Measurements from ENCODE around the gene NFKBIB. TPM values are rescaled to one million over a fixed set of nuclear protein-coding genes. Genes with fewer than 3 reads are reported as not detected.
"Not testable (repeated sequence)": the region's sequence is repeated elsewhere in the genome, so short reads cannot be mapped to it uniquely, and the experiment has no call there.

Gene NFKBIB, protein sequence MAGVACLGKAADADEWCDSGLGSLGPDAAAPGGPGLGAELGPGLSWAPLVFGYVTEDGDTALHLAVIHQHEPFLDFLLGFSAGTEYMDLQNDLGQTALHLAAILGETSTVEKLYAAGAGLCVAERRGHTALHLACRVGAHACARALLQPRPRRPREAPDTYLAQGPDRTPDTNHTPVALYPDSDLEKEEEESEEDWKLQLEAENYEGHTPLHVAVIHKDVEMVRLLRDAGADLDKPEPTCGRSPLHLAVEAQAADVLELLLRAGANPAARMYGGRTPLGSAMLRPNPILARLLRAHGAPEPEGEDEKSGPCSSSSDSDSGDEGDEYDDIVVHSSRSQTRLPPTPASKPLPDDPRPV
- total RNA-seq = 10 to 100 TPM; 86.5 to 89.1 TPM

DNA sequence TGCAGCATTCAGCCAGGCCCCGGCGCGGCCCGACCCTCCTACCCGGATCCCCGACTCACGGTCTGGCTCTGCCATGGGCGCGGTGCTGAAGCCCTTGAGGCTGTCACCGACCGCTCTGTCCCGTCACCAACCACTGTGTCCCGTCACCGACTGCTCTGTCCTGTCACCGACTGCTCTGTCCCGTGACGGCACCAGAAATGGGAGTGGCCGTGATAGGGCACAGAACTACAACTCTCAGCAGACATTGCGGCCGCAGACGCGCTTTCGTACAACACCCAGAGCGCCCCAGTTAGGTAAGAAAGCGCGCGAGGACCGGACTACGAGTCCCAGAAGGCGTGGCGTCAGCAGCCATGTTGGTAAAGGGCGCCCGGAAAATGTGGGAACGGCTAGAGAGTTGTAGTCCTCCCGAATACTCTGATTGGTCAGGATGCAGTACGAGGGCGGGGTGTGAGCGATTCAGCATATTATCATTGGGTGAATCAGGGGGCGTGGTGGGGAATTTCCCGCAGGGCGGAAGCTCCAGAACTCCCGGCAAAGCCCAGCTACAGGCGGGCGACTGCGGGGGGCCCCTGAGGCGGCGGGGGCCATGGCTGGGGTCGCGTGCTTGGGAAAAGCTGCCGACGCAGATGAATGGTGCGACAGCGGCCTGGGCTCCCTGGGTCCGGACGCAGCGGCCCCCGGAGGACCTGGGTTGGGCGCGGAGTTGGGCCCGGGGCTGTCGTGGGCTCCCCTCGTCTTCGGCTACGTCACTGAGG is at the start of gene NFKBIB, which contains the start of gene SIRT2:
Gene NFKBIB (plus strand): TSS at position 523 of the 755 bp plus-strand sequence. CDS start 64 bp downstream, at position 587.
Gene SIRT2 (minus strand): TSS at position 172 of the 755 bp plus-strand sequence. CDS start 97 bp downstream, at position 75.
- peak; percentile 94 to 95 for ATAC-seq (replicated peaks in 1 of 2)
- Mint-ChIP-seq H3K27ac (peak within 1 kb of the TSS; percentile 92), H3K4me1 (ENCODE audit: low read depth) (peaks cover 31% of the 10 kb centered on the region), H3K9me3 (peaks cover 0 to 2% of the 10 kb centered on the region in 2 donors), H3K36me3 (ENCODE audit: insufficient read depth in 2 of 2) (peaks cover 9 to 19% of the 10 kb centered on the region in 2 donors), H3K4me3 (peak within 1 kb of the TSS; percentile 86 to 96), H3K27me3 (ENCODE audit: low read depth) (no peaks in the 10 kb centered on the region)
- DNase-seq = peak; percentile 99 to 100

DNA sequence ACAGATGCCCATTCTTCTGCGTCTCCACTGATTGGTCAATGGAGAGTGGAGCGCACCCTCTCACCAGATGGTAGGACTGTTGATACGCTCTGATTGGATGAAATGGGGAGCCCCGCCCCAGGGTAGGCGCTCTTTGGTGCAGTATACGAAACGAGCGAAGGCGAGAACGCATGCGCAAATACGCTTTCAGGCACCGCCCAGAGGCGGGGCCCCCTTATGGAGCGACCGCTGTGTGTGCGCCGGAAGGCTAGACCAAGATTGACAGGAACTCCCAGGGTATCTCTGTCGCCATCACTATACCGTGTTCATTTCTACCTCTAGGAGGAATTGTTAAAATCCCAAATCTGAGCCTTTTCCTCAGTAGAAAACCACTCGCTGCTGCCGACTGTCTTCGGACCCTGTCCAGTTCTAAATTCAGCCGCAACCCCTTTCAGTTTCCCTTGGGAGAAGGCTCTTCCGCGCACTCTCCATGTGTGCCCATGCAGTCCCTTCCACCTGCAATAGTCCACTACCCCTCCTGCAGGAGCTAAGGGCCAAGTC is 49.3 kb upstream of the NFKBIB start:
- Mint-ChIP-seq H3K27me3 (ENCODE audit: low read depth) (no peaks in the 10 kb centered on the region), H3K9me3 (no peaks in the 10 kb centered on the region), H3K27ac (peak overlapping the region; percentile 97), H3K4me1 (ENCODE audit: low read depth) (peaks cover 50% of the 10 kb centered on the region), H3K4me3 (peak overlapping the region; percentile 85 to 97), H3K36me3 (ENCODE audit: insufficient read depth in 2 of 2) (peaks cover 18 to 34% of the 10 kb centered on the region in 2 donors)
- ATAC-seq (replicated peaks in 1 of 2) (peak; percentile 80 to 81), DNase-seq (peak in 1 of 2 donors; percentile 36)

DNA sequence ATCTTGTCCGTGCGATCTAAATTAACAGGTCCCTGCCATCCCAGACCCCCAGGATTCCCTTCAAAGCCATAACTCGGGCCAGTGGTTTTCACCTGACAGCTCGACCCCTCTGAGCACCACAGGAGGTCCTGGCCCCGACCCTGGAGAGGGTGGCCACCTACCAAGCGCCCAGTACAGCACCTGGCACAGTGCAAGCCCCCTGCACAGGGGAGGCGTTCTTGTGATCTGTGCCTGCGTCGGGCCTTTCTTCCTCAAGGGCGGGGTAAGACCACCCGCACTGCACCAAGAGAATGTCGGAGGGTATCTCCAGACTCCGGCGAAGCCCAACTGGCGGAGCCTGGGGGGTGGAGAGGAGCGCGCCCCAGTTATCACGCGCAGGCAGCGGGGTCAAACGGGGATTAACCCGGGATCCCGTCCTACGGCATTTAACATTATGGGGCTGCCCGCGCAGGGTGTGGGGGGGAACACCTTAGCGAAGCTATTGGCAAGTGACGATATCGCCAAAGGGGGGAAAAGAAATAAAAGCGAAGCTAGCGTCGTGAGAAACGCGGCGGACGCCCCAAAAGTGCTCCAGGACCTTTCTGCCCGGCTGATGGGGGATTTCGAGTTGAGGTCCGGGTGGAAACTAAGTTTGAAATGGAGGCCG is 48.7 kb upstream of the NFKBIB start:
- Mint-ChIP-seq H3K27ac (peak overlapping the region; percentile 97), H3K36me3 (ENCODE audit: insufficient read depth in 2 of 2) (peaks cover 16 to 28% of the 10 kb centered on the region in 2 donors), H3K9me3 (no peaks in the 10 kb centered on the region), H3K27me3 (ENCODE audit: low read depth) (no peaks in the 10 kb centered on the region), H3K4me3 (peak overlapping the region; percentile 85 to 97), H3K4me1 (ENCODE audit: low read depth) (peaks cover 44% of the 10 kb centered on the region)
- no peak for ATAC-seq (replicated peaks in 1 of 2)
- DNase-seq = peak; percentile 39 to 43

DNA sequence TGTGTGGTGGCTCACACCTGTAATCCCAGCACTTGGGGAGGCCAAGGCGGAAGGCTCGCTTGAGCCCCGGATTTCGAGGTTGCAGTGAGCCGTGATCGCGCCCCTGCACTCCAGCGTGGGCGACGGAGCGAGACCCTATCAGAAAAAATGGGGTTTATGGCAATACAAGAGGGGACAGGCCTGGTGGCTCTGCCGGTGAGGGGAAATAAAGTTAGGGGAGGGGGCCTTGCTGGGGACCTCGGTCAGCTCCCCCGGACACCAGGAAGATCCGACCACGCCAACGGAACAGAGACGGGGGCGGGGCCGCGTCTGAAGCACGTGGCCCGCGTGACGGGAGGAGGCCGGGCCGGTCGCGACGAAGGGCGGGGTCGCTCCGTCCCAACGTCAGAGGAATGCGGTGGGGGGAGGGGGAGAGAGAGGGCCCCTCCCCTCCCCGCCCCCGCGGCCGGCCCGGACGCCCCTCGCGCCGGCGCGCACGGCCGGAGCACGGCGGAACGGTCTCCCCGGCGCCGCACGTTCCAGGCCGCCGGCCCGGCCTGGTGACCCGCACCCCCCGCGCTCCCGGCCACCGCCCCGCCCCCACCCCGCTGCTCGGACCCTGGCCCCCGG is 48.0 kb upstream of the NFKBIB start:
- Mint-ChIP-seq H3K4me3 (peak overlapping the region; percentile 85 to 97), H3K9me3 (no peaks in the 10 kb centered on the region), H3K27me3 (ENCODE audit: low read depth) (no peaks in the 10 kb centered on the region), H3K36me3 (ENCODE audit: insufficient read depth in 2 of 2) (peaks cover 15 to 26% of the 10 kb centered on the region in 2 donors), H3K27ac (peak overlapping the region; percentile 97), H3K4me1 (ENCODE audit: low read depth) (peaks cover 40% of the 10 kb centered on the region)
- peak; percentile 10 to 17 for ATAC-seq (replicated peaks in 1 of 2)
- DNase-seq = peak; percentile 94 to 96

DNA sequence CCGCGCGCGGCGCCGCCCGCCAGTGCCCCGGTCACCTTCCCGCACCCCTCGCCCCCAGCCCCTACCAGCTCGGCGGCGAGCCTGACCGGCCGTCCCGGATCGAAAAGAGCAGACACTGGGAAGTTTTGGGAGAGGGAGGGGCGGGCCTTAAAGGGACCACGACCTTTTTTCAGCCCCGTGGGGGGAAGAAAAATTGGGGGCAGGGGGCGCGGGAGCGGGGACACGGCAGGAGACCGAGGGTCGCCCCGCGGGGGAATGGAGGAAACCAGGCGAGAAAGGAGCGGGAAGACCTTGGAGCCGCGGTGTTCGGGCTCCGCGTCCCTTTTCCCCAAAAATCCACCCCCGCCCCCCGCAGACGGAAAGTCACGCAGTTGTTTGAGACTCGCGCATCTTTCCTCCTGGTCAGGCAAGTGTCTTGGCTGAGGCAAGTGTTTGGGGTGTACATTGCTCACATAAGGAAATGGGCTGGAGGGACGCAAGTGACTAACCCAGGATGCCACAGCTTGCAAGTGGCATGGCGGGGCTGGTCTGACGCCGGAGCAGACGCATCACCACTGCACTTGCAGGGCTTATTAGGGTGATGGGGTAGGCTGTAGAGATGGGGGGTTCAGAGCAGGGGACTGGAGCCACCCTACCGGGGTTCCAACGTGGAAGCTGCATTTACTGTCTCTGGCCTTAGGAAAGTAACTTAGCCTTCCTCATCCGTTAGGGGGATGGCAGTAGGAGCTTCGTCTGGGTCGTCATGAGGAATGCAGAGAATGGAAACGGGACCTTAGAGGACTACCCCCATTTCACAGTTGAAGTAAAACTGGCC is 47.3 kb upstream of the NFKBIB start:
- DNase-seq (peak; percentile 69 to 81), ATAC-seq (replicated peaks in 1 of 2) (peak in 1 of 2 donors; percentile 4)
- H3K4me1 Mint-ChIP-seq (ENCODE audit: low read depth) = peaks cover 40% of the 10 kb centered on the region
- H3K36me3 Mint-ChIP-seq (ENCODE audit: insufficient read depth in 2 of 2) = peaks cover 13 to 21% of the 10 kb centered on the region in 2 donors
- H3K4me3 Mint-ChIP-seq = peak overlapping the region; percentile 82 to 89
- no peaks in the 10 kb centered on the region for H3K9me3 Mint-ChIP-seq
- no peaks in the 10 kb centered on the region for H3K27me3 Mint-ChIP-seq (ENCODE audit: low read depth)
- H3K27ac Mint-ChIP-seq = peak overlapping the region; percentile 55

DNA sequence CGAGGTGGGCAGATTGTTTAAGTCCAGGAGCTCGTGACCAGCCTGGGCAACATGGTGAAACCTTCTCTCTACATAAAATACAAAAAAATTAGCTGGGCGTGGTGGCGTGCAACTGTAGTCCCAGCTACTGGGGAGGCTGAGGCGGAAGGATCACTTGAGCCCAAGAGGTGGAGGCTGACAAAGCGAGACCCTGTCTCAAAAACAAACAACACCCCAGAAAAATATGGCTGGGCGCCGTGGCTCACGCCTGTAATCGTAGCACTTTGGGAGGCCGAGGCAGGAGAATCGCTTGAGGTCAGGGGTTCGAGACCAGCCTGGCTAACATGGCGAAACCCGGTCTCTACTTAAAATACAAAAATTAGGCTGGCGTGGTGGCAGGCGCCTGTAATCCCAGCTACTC is 46.6 kb upstream of the NFKBIB start:
- no peaks in the 10 kb centered on the region for H3K27me3 Mint-ChIP-seq (ENCODE audit: low read depth)
- no peaks in the 10 kb centered on the region for H3K9me3 Mint-ChIP-seq
- peak overlapping the region; percentile 82 to 89 for H3K4me3 Mint-ChIP-seq
- H3K36me3 Mint-ChIP-seq (ENCODE audit: insufficient read depth in 2 of 2) = peaks cover 10 to 16% of the 10 kb centered on the region in 2 donors
- peaks cover 38% of the 10 kb centered on the region for H3K4me1 Mint-ChIP-seq (ENCODE audit: low read depth)
- no peak for DNase-seq
- no peak for ATAC-seq (replicated peaks in 1 of 2)
- peak overlapping the region; percentile 55 for H3K27ac Mint-ChIP-seq

DNA sequence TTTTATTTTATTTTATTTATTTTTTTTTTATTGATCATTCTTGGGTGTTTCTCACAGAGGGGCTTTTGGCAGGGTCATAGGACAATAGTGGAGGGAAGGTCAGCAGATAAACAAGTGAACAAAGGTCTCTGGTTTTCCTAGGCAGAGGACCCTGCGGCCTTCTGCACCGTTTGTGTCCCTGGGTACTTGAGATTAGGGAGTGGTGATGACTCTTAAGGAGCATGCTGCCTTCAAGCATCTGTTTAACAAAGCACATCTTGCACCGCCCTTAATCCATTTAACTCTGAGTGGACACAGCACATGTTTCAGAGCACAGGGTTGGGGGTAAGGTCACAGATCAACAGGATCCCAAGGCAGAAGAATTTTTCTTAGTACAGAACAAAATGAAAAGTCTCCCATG is 44.8 kb upstream of the NFKBIB start:
- H3K27ac Mint-ChIP-seq; ATAC-seq (replicated peaks in 1 of 2); H3K27me3 Mint-ChIP-seq (ENCODE audit: low read depth); DNase-seq; H3K9me3 Mint-ChIP-seq; H3K4me3 Mint-ChIP-seq; H3K36me3 Mint-ChIP-seq (ENCODE audit: insufficient read depth in 2 of 2): not testable (repeated sequence)
- H3K4me1 Mint-ChIP-seq (ENCODE audit: low read depth) = peaks cover 38% of the 10 kb centered on the region

DNA sequence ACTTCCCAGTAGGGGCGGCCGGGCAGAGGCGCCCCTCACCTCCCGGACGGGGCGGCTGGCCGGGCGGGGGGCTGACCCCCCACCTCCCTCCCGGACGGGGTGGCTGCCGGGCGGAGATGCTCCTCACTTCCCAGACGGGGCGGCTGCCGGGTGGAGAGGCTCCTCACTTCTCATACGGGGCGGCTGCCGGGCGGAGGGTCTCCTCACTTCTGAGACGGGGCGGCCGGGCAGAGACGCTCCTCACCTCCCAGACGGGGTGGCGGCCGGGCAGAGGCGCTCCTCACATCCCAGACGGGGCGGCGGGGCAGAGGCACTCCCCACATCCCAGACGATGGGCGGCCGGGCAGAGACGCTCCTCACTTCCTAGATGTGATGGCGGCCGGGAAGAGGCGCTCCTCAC is 44.0 kb upstream of the NFKBIB start:
- H3K36me3 Mint-ChIP-seq (ENCODE audit: insufficient read depth in 2 of 2); H3K27me3 Mint-ChIP-seq (ENCODE audit: low read depth); H3K9me3 Mint-ChIP-seq; DNase-seq; H3K27ac Mint-ChIP-seq; ATAC-seq (replicated peaks in 1 of 2); H3K4me3 Mint-ChIP-seq: not testable (repeated sequence)
- peaks cover 36% of the 10 kb centered on the region for H3K4me1 Mint-ChIP-seq (ENCODE audit: low read depth)

DNA sequence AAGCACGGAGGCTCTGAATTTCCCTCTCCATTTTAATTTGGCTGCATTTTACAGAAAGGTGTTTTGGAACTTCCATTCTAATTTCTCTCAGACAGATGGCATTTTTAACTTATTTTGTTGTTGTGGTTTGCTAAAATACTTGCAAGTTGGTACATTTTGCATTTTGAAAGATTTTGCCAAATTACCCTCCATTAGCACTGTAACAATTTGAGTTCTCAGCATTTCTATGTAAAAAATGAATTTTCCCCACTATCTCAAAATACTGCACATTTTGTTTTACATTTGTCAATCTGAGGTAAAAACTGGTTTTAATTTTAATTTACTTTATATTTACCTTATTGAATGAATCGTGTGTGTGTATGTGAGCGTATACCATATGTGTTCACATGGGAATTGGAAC is 43.0 kb upstream of the NFKBIB start:
- peak overlapping the region; percentile 12 for H3K27ac Mint-ChIP-seq
- H3K4me3 Mint-ChIP-seq = peak overlapping the region; percentile 52 to 69
- no peaks in the 10 kb centered on the region for H3K27me3 Mint-ChIP-seq (ENCODE audit: low read depth)

DNA sequence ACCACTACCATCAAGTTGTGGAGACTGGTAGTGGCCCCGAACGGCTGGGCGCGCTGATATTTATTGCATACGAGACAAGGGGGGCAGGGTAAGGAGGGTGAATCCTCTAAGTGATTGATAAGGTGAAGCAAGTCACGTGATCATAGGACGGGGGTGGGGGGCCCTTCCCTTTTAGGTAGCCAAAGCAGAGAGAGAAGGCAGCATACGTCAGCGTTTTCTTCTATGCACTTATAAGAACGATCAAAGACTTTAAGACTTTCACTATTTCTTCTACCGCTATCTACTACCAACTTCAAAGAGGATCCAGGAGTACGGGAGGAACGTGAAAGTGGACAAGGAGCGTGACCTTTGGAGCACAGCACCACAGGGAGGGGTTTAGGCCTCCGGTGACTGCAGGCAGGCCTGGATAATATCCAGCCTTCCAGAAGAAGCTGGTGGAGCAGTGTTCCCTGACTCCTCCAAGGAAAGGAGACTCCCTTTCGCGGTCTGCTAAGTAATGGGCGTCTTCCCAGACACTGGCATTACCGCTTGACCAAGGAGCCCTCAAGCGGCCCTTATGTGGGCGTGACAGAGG is 40.1 kb upstream of the NFKBIB start:
- H3K27ac Mint-ChIP-seq; H3K9me3 Mint-ChIP-seq; DNase-seq; ATAC-seq (replicated peaks in 1 of 2); H3K4me3 Mint-ChIP-seq; H3K36me3 Mint-ChIP-seq (ENCODE audit: insufficient read depth in 2 of 2); H3K27me3 Mint-ChIP-seq (ENCODE audit: low read depth): not testable (repeated sequence)
- peaks cover 28% of the 10 kb centered on the region for H3K4me1 Mint-ChIP-seq (ENCODE audit: low read depth)

More for the DNA sequence above, 43.0 kb upstream of the NFKBIB start:
- Mint-ChIP-seq H3K9me3 (no peaks in the 10 kb centered on the region), H3K4me1 (ENCODE audit: low read depth) (peaks cover 31% of the 10 kb centered on the region), H3K36me3 (ENCODE audit: insufficient read depth in 2 of 2) (peaks cover 2 to 3% of the 10 kb centered on the region in 2 donors)
- ATAC-seq (replicated peaks in 1 of 2) (no peak), DNase-seq (no peak)

DNA sequence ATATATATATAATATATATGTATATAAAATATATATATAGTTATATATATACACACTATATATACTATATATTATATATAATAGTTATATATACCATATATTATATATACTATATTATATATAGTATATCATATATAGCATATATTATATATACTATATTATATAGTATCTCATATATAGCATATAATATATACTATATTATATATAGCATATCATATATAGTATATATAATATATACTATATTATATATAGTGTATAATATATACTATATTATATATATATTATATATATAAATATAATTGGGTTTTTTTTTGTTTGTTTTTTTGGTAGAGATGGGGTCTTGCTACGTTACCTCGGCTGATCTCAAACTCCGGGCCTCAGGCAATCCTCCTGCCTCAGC is 38.4 kb upstream of the NFKBIB start:
- Mint-ChIP-seq H3K4me1 (ENCODE audit: low read depth) (peaks cover 45% of the 10 kb centered on the region), H3K27ac (no peak overlapping the region), H3K27me3 (ENCODE audit: low read depth) (no peaks in the 10 kb centered on the region), H3K4me3 (no peak overlapping the region), H3K9me3 (peaks cover 0 to 2% of the 10 kb centered on the region in 2 donors), H3K36me3 (ENCODE audit: insufficient read depth in 2 of 2) (peaks cover 3 to 8% of the 10 kb centered on the region in 2 donors)
- no peak for DNase-seq
- no peak for ATAC-seq (replicated peaks in 1 of 2)

Measured in activated T-cell treated with anti-CD3 and anti-CD28 coated beads, Interleukin-2, amount 50 U/mL, for 72 hours (primary cell).